Choroid plexus epithelial cell (primary cell): ENCODE data around the gene STRIP1.

ENCODE experiments used
- DNase-seq: peaks from one replicate; pipeline ENCODE4 v3.0.0-alpha.2; 2010; ENCODE audit warnings: low read depth
- H3K4me3 ChIP-seq: 2 replicates; pipeline ENCODE4 v1.5.1; 2011; ENCODE audit warnings: low read depth, mild to moderate bottlenecking, control low read depth, low read length, moderate library complexity
- CTCF ChIP-seq: conservative IDR thresholded peaks from 2 replicates; pipeline ENCODE4 v1.5.1; 2011; ENCODE audit warnings: low read depth, mild to moderate bottlenecking, control low read depth, inconsistent platforms, low read length, moderate library complexity

STRIP1 gene

GRCh38 chr1:110034451-110035235 lies at the start of gene STRIP1:
TSS of gene STRIP1 (plus strand) at chr1:110034624. CDS start at chr1:110034638, 14 bp downstream.
- TF ChIP-seq CTCF: no peak

GRCh38 chr1:109985247-109986053 lies 49.0 kb upstream of the STRIP1 start:
- no peak for DNase-seq
- no peak for TF ChIP-seq CTCF
- H3K4me3 ChIP-seq: peak overlapping the region; percentile 82

More at GRCh38 chr1:110034451-110035235, at the start of gene STRIP1:
- DNase-seq: peak; percentile 98
- H3K4me3 ChIP-seq: peak within 1 kb of the TSS; percentile 82

- no peak for DNase-seq
- no peak for TF ChIP-seq CTCF
- H3K4me3 ChIP-seq: peak overlapping the region; percentile 82
Observed at GRCh38 chr1:109986054-109986444, 48.4 kb upstream of the STRIP1 start.

- no peak for TF ChIP-seq CTCF
- no peak for DNase-seq
- no peak overlapping the region for H3K4me3 ChIP-seq
Observed at GRCh38 chr1:109988349-109988914, 46.0 kb upstream of the STRIP1 start.

GRCh38 chr1:109989506-109990301 lies 44.7 kb upstream of the STRIP1 start:
- no peak overlapping the region for H3K4me3 ChIP-seq
- no peak for TF ChIP-seq CTCF
- DNase-seq: no peak

- DNase-seq: no peak
- TF ChIP-seq CTCF: no peak
- no peak overlapping the region for H3K4me3 ChIP-seq
Observed at GRCh38 chr1:109990302-109990653, 44.1 kb upstream of the STRIP1 start.
